Keratinocyte (primary cell): ENCODE results near the gene BEST1. TPM values are rescaled to one million over a fixed set of nuclear protein-coding genes. Genes with fewer than 3 reads are reported as not detected.

Experiments used
- DNase-seq: peaks from one replicate; pipeline ENCODE4 v3.0.0-alpha.2; 2011; ENCODE audit warnings: low read depth, missing footprints, low spot score
- FAIRE-seq: peaks from 2 replicates; lab custom pipeline; 2011; peaks lifted over from hg19 to GRCh38; lab: Jason Lieb, UNC
- H2AFZ ChIP-seq: 2 replicates; pipeline ENCODE4 v1.6.0; 2012; ENCODE audit warnings: low read length, control low read depth, inconsistent platforms; ENCODE audit not compliant: control insufficient read depth
- H3K27ac ChIP-seq: 2 replicates; pipeline ENCODE4 v1.5.1; 2011; ENCODE audit warnings: low read length; ENCODE audit not compliant: control insufficient read depth, insufficient read depth
- H3K27me3 ChIP-seq: 3 replicates; pipeline ENCODE4 v1.6.0; 2011; ENCODE audit warnings: low read length; ENCODE audit not compliant: control insufficient read depth, insufficient read depth; ENCODE audit errors: extremely low read depth
- H3K36me3 ChIP-seq, 2 experiments: 2 replicates in 1 of 2; 3 replicates in 1 of 2; pipeline ENCODE4 v1.5.1; 2011; ENCODE audit warnings: low read length in 2 of 2, mild to moderate bottlenecking in 1 of 2; ENCODE audit not compliant: control insufficient read depth in 2 of 2, insufficient read depth in 2 of 2; ENCODE audit errors: extremely low read depth in 1 of 2
- H3K4me1 ChIP-seq: 3 replicates; pipeline ENCODE4 v1.5.1; 2011; ENCODE audit warnings: low read length; ENCODE audit not compliant: control insufficient read depth, insufficient read depth; ENCODE audit errors: extremely low read depth
- H3K4me2 ChIP-seq: 3 replicates; pipeline ENCODE4 v1.6.0; 2011; ENCODE audit warnings: low read depth, low read length; ENCODE audit not compliant: control insufficient read depth, insufficient read depth; ENCODE audit errors: extremely low read depth
- H3K4me3 ChIP-seq, 3 experiments: fragments of 200-600 bp in 1 of 3; sonication (generic) in 1 of 3; 2 replicates in 2 of 3; 3 replicates in 1 of 3; pipeline ENCODE4 v1.5.1; 2011 to 2016; ENCODE audit warnings: low read length in 3 of 3, mild to moderate bottlenecking in 3 of 3, control low read depth in 2 of 3, inconsistent platforms in 1 of 3, low read depth in 1 of 3, mixed read lengths in 1 of 3, mixed run types in 1 of 3, moderate library complexity in 1 of 3; ENCODE audit not compliant: control insufficient read depth in 2 of 3, insufficient read depth in 2 of 3; ENCODE audit errors: extremely low read depth in 1 of 3
- H3K79me2 ChIP-seq: 2 replicates; pipeline ENCODE4 v1.6.0; 2012; ENCODE audit warnings: low read length; ENCODE audit not compliant: control insufficient read depth, insufficient read depth
- H3K9ac ChIP-seq: 3 replicates; pipeline ENCODE4 v1.6.0; 2011; ENCODE audit warnings: low read length; ENCODE audit not compliant: control insufficient read depth, insufficient read depth; ENCODE audit errors: extremely low read depth
- H3K9me1 ChIP-seq: 3 replicates; pipeline ENCODE4 v1.6.0; 2011; ENCODE audit warnings: low read length; ENCODE audit not compliant: control insufficient read depth, insufficient read depth; ENCODE audit errors: extremely low read depth
- H3K9me3 ChIP-seq: 2 replicates; pipeline ENCODE4 v1.5.1; 2012; ENCODE audit warnings: low read depth, low read length; ENCODE audit not compliant: control insufficient read depth
- H4K20me1 ChIP-seq: 3 replicates; pipeline ENCODE4 v1.6.0; 2011; ENCODE audit warnings: low read length; ENCODE audit not compliant: control insufficient read depth, insufficient read depth; ENCODE audit errors: extremely low read depth
- EZH2 ChIP-seq: IDR thresholded peaks from one replicate; pipeline ENCODE4 v1.6.1; 2012; ENCODE audit warnings: inconsistent platforms, mild to moderate bottlenecking, low read length, moderate library complexity
- dilution Hi-C: fragments of 300-500 bp; cut with MboI; formaldehyde crosslinking; loops from one replicate; pipeline ENCODE4 v1.7.0; 2020; ENCODE audit warnings: low sequenced_read_pairs; ENCODE audit not compliant: extremely low pct_ligation_motif_present
- polyA plus RNA-seq, 5 experiments: library from polyadenylated mRNA; depleted of rRNA in 3 of 5; stranded (reverse) in 3 of 5; stranded (forward) in 1 of 5; unstranded in 1 of 5; fragments of >200 nt; gene quantifications; 1 replicate in 1 of 5; 2 replicates in 3 of 5; 3 replicates in 1 of 5; pipeline versions ENCODE4 v1.2.1 to v1.2.3, GENCODE V29; 2011 to 2012; ENCODE audit warnings: missing spikeins in 2 of 5, low read depth in 1 of 5, low replicate concordance in 1 of 5
- TF ChIP-seq, protein P1 (sequence below), 3 experiments: IDR thresholded peaks in 1 of 3; conservative IDR thresholded peaks in 1 of 3; optimal IDR thresholded peaks in 1 of 3; 2 replicates in 2 of 3; 3 replicates in 1 of 3; pipeline versions ENCODE3 to v1.5.1; 2011; ENCODE audit warnings: low read length in 3 of 3, mild to moderate bottlenecking in 3 of 3, moderate library complexity in 2 of 3, control low read depth in 1 of 3, inconsistent platforms in 1 of 3; ENCODE audit not compliant: insufficient read depth in 2 of 3; ENCODE audit errors: extremely low read depth in 1 of 3

BEST1 gene
- polyA plus RNA-seq, 1 donor (not counting 4 experiments of a cell fraction or from before 2014, with no cell fraction given) = 0.13 TPM

DNA sequence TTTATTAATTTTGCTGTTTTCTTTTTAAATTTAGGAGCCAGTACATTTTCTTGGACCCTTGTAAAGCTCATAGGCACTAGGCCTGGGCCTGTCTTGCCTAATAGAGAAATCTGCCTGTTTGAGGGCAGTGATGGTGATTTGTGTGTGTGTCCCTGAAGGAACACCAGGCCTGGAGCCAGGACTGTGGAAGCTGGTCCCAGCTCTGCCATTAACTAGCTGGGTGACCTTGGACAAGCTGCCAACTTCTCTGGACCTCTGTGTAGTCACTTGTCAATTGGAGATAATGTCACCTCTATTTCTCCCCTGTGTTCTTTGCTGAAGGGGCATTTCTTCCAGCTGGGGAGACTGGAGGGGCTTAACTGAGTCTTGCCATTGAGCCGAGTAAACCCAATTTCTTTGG, 33.3 kb downstream of the BEST1 start:
- H2AFZ ChIP-seq = no peak overlapping the region
- dilution Hi-C loops = no loop called here

DNA sequence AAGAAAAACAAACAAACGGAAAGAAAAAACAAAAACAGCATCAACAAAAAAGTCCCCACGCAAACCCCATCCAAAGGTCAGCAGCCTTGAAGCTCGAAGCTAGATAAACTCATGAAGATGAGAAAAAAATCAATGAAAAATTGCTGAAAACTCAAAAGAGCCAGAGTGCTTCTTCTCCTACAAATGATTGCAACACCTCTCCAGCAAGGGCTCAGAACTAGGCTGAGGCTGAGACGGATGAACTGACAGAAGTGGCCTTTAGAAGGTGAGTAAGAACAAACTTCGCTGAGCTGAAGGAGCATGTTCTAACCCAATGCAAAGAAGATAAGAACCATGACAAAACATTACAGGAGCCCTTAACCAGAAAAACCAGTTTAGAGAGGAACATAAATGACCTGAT, 35.7 kb downstream of the BEST1 start:
- H3K4me2 ChIP-seq = no peak overlapping the region
- no peak for DNase-seq

More for the DNA sequence above, 33.3 kb downstream of the BEST1 start:
- no peak for TF ChIP-seq EZH2
- TF ChIP-seq, protein P1, sequence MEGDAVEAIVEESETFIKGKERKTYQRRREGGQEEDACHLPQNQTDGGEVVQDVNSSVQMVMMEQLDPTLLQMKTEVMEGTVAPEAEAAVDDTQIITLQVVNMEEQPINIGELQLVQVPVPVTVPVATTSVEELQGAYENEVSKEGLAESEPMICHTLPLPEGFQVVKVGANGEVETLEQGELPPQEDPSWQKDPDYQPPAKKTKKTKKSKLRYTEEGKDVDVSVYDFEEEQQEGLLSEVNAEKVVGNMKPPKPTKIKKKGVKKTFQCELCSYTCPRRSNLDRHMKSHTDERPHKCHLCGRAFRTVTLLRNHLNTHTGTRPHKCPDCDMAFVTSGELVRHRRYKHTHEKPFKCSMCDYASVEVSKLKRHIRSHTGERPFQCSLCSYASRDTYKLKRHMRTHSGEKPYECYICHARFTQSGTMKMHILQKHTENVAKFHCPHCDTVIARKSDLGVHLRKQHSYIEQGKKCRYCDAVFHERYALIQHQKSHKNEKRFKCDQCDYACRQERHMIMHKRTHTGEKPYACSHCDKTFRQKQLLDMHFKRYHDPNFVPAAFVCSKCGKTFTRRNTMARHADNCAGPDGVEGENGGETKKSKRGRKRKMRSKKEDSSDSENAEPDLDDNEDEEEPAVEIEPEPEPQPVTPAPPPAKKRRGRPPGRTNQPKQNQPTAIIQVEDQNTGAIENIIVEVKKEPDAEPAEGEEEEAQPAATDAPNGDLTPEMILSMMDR (optimal IDR thresholded peaks at IDR 0.05 in 1 of 3, IDR thresholded peaks at IDR 0.05 in 1 of 3, conservative IDR thresholded peaks at IDR 0.05 in 1 of 3; ENCODE audit: extremely low read depth in 1 of 3, insufficient read depth in 2 of 3, low read length in 3 of 3) = no peak
- Histone ChIP-seq H3K36me3 (no peaks in the 10 kb centered on the region), H3K4me2 (no peak overlapping the region), H3K9me1 (no peaks in the 10 kb centered on the region), H3K4me1 (peaks cover 10% of the 10 kb centered on the region), H3K79me2 (no peaks in the 10 kb centered on the region), H3K9me3 (peaks cover 2% of the 10 kb centered on the region), H3K27me3 (no peaks in the 10 kb centered on the region), H3K9ac (no peak overlapping the region), H3K27ac (no peak overlapping the region), H3K4me3 (no peak overlapping the region), H4K20me1 (no peaks in the 10 kb centered on the region)
- DNase-seq (no peak), FAIRE-seq (no peak)

More for the DNA sequence above, 35.7 kb downstream of the BEST1 start:
- Histone ChIP-seq H3K79me2 (no peaks in the 10 kb centered on the region), H3K4me3 (no peak overlapping the region), H4K20me1 (no peaks in the 10 kb centered on the region), H3K9me3 (peaks cover 2% of the 10 kb centered on the region), H2AFZ (no peak overlapping the region), H3K27me3 (no peaks in the 10 kb centered on the region), H3K27ac (no peak overlapping the region), H3K9ac (no peak overlapping the region), H3K4me1 (peaks cover 8% of the 10 kb centered on the region), H3K9me1 (no peaks in the 10 kb centered on the region), H3K36me3 (no peaks in the 10 kb centered on the region)
- dilution Hi-C loops = no loop called here
- no peak for FAIRE-seq
- TF ChIP-seq, protein P1 (optimal IDR thresholded peaks at IDR 0.05 in 1 of 3, IDR thresholded peaks at IDR 0.05 in 1 of 3, conservative IDR thresholded peaks at IDR 0.05 in 1 of 3; ENCODE audit: extremely low read depth in 1 of 3, insufficient read depth in 2 of 3, low read length in 3 of 3) = no peak
